Measurements from ENCODE around the gene PPIL1.

GRCh38 chr6:36867471-36868224, 7.0 kb downstream of the PPIL1 start:
- TF ChIP-seq POLR2AphosphoS5 (IDR thresholded peaks at IDR 0.05; ENCODE audit: low read depth, low read length) (no peak), SIN3A (IDR thresholded peaks at IDR 0.05; ENCODE audit: borderline replicate concordance, insufficient read depth, low read length) (no peak)
- TF ChIP-seq, protein P1, sequence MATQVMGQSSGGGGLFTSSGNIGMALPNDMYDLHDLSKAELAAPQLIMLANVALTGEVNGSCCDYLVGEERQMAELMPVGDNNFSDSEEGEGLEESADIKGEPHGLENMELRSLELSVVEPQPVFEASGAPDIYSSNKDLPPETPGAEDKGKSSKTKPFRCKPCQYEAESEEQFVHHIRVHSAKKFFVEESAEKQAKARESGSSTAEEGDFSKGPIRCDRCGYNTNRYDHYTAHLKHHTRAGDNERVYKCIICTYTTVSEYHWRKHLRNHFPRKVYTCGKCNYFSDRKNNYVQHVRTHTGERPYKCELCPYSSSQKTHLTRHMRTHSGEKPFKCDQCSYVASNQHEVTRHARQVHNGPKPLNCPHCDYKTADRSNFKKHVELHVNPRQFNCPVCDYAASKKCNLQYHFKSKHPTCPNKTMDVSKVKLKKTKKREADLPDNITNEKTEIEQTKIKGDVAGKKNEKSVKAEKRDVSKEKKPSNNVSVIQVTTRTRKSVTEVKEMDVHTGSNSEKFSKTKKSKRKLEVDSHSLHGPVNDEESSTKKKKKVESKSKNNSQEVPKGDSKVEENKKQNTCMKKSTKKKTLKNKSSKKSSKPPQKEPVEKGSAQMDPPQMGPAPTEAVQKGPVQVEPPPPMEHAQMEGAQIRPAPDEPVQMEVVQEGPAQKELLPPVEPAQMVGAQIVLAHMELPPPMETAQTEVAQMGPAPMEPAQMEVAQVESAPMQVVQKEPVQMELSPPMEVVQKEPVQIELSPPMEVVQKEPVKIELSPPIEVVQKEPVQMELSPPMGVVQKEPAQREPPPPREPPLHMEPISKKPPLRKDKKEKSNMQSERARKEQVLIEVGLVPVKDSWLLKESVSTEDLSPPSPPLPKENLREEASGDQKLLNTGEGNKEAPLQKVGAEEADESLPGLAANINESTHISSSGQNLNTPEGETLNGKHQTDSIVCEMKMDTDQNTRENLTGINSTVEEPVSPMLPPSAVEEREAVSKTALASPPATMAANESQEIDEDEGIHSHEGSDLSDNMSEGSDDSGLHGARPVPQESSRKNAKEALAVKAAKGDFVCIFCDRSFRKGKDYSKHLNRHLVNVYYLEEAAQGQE (IDR thresholded peaks at IDR 0.05; ENCODE audit: insufficient read depth in 1 of 2, low read depth in 2 of 2, low read length in 2 of 2) = no peak

Data from PFSK-1 (cell line).